GM10248 (cell line): ENCODE measurements around the gene ELP5.

Experiments used
- CTCF ChIA-PET: fragments of 300-600 bp; sonication (Branson Sonifier 250); formaldehyde crosslinking; extraction: SDS; loops from one replicate; lab custom pipeline; 2021; ENCODE audit warnings: antibody characterized with exemption; lab: Yijun Ruan, JAX
- POLR2A ChIA-PET: fragments of 350-650 bp; sonication (Branson Sonifier 250); formaldehyde crosslinking; extraction: SDS; loops from one replicate; lab custom pipeline; 2020; ENCODE audit warnings: antibody characterized with exemption; lab: Yijun Ruan, JAX
- DNase-seq: peaks from one replicate; pipeline ENCODE4 v3.0.0; 2012; ENCODE audit errors: extremely low spot score
- CTCF ChIP-seq: IDR thresholded peaks from 2 replicates; pipeline ENCODE4 v1.5.1; 2012; ENCODE audit warnings: mild to moderate bottlenecking, low read depth; ENCODE audit errors: extremely low read depth, missing control alignments, control extremely low read depth

The ELP5 gene

GRCh38 chr17:7252176-7253043, at the start of gene ELP5:
Gene ELP5, plus strand, starts transcription at chr17:7252215. Its CDS starts 336 bp downstream, at chr17:7252551.
- ChIA-PET CTCF (no interaction called here), POLR2A (interaction anchor here (2.5 kb wide), 1 partner anchor 10 kb away, joined by 11 read pairs; the partner anchor contains the start of gene GABARAP)
- TF ChIP-seq CTCF, result peak; percentile 44
- DNase-seq, result peak; percentile 93

- no peak for TF ChIP-seq CTCF
- POLR2A ChIA-PET, result no interaction called here
- DNase-seq, result no peak
- CTCF ChIA-PET, result no interaction called here
Observed at GRCh38 chr17:7203391-7203790, 48.6 kb upstream of the ELP5 start.

- no peak for DNase-seq
- POLR2A ChIA-PET, result no interaction called here
- TF ChIP-seq CTCF, result no peak
- CTCF ChIA-PET, result no interaction called here
Observed at GRCh38 chr17:7204336-7204735, 47.7 kb upstream of the ELP5 start.

- peak; percentile 96 for DNase-seq
- ChIA-PET CTCF (no interaction called here), POLR2A (no interaction called here)
- TF ChIP-seq CTCF, result no peak
Observed at GRCh38 chr17:7204828-7205461, 47.1 kb upstream of the ELP5 start.

GRCh38 chr17:7205561-7205960, 46.5 kb upstream of the ELP5 start:
- no peak for TF ChIP-seq CTCF
- DNase-seq, result no peak
- CTCF ChIA-PET, result no interaction called here
- POLR2A ChIA-PET, result no interaction called here

- DNase-seq, result no peak
- POLR2A ChIA-PET, result no interaction called here
- CTCF ChIA-PET, result interaction anchor here (2.2 kb wide), 1 partner anchor 13 kb away, joined by 6 read pairs; the partner anchor contains the start of genes ACADVL and DLG4
- no peak for TF ChIP-seq CTCF
Observed at GRCh38 chr17:7207120-7208001, 44.7 kb upstream of the ELP5 start.
